Epithelial cell of esophagus (primary cell): ENCODE results near the gene VPS41.

Experiments
- DNase-seq: peaks from one replicate; pipeline ENCODE4 v3.0.0; 2010; ENCODE audit warnings: low read depth
- H3K4me3 ChIP-seq: 2 replicates; pipeline ENCODE4 v1.5.1; 2011; ENCODE audit warnings: mild to moderate bottlenecking, low read length, control low read depth
- CTCF ChIP-seq: IDR thresholded peaks from 2 replicates; pipeline ENCODE4 v1.5.1; 2011; ENCODE audit warnings: low read depth, mild to moderate bottlenecking, low read length, control low read depth, inconsistent platforms; ENCODE audit not compliant: insufficient read depth; ENCODE audit errors: missing control alignments

Gene VPS41

GRCh38 chr7:38753347-38753746, 155.6 kb downstream of the VPS41 start:
- no peak for TF ChIP-seq CTCF
- DNase-seq: no peak
- no peak overlapping the region for H3K4me3 ChIP-seq

GRCh38 chr7:38751416-38751815, 157.6 kb downstream of the VPS41 start:
- no peak for DNase-seq
- TF ChIP-seq CTCF: no peak

DNA sequence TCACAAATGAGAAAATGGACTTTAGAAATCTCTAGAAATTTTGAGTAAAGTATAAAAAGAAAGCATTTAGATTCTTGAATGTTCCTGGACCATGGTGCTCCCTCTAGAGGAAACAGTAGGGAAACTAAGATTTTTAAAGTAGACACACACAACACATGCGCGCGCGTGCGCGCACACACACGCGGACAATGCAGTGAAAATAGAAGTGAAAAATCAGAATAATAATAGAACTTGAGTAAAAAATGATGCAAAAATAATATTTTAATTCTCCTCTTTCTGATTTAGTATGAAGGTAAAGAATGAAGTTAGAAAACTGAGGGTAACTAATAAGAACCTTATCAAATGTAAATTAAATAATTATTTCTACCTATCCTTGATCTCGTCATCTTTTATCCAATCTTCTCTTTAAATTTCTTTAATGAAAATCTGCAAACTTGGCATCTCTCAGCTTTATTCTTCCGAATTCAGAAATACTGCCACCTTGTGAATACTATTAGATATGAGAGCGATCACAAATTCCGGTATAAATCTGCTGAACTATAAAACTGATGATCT, 160.9 kb downstream of the VPS41 start:
- H3K4me3 ChIP-seq: no peak overlapping the region
- TF ChIP-seq CTCF: peak; percentile 35
- DNase-seq: peak; percentile 36

More at GRCh38 chr7:38751416-38751815, 157.6 kb downstream of the VPS41 start:
- H3K4me3 ChIP-seq: no peak overlapping the region

DNA sequence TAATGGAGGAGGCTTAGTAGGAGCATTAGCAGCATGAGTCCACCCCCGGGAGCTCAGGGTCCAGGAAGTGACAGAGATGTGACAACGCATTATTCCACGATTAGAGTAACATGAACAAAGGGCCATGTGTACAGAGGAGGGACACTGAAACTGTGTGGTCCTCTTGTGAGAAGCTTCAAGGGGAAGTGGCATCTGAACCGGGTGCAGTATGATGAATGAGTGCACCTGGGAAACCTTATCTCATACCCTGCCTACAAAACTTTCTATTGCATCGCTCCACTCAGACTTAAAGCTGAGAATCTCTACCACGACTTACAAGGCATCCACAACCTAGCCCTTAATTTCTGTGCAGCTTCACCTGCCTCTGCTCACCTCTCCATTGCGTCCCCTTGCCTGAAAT, 162.6 kb downstream of the VPS41 start:
- no peak overlapping the region for H3K4me3 ChIP-seq
- no peak for DNase-seq
- TF ChIP-seq CTCF: no peak

DNA sequence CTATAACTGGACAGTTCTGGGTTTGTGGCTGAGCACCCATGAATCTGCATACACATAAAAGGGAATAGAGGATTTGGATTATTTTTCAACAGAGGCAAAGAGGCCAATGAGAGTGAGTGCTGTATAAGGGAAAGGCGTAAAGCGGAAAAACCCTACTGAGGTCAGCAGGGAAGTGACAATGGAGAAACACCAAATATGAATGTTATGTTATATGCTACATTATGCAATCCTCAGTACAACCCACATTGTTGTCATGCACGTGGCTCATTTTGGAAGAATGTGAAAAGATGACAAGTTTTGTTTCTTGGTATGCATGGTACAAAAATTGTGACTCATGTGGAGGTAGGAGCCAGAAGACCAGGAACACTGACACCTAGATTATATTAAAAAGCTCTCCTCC, 164.2 kb downstream of the VPS41 start:
- TF ChIP-seq CTCF: no peak
- H3K4me3 ChIP-seq: no peak overlapping the region
- peak; percentile 90 for DNase-seq

- no peak for TF ChIP-seq CTCF
- no peak for DNase-seq
- H3K4me3 ChIP-seq: no peak overlapping the region
Measured at GRCh38 chr7:38743899-38744298, 165.1 kb downstream of the VPS41 start.

DNA sequence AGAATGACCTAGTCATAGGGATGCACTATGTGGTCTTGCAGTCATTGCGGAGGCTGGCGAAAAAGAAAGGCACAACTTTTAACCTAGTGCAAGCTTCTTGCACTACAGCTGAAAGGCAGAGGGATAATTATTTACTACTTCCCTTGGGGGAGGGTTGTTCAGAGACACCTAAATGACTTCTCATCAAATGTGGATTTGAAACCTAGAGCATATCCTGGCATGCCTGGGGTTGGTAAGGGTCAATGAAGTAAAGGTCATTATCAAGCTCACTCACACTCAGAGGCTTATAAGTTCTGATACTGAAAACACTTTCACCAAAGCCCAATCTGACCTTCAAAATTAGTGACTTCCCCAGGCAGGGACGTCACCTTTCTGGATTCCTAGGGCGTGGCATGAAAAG, 168.9 kb downstream of the VPS41 start:
- H3K4me3 ChIP-seq: no peak overlapping the region
- TF ChIP-seq CTCF: no peak
- DNase-seq: no peak
